ENCODE results near the gene TRIM39. TPM values are rescaled to one million over a fixed set of nuclear protein-coding genes. Genes with fewer than 3 reads are reported as not detected.
"Not testable (repeated sequence)": the region's sequence is repeated elsewhere in the genome, so short reads cannot be mapped to it uniquely, and the experiment has no call there.

TRIM39 gene
- total RNA-seq, 1 experiment from 2014 or later: 10.8 TPM

DNA sequence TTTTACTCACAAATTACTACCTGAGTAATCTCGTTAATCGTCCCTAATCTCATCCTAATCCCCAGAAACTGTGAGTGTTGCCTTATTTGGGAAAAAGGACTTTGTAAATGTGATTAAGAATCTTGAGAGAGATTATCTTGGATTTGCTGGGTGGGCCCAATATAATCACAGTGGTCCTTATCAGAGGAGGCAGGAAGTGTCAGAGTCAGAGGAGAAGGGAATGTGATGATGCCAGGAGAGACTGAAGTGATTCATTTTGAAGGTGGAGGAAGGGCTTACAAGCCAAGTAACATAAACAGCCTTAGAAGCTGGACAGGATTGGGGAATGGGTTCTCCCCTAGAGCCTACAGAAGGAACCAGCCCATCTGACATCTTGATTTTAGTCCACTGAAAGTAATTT lies 34.9 kb downstream of the TRIM39 start:
- no peak for DNase-seq (ENCODE audit: low read depth)

GRCh38 chr6:30363459-30363858 lies 36.7 kb downstream of the TRIM39 start:
- no peak for DNase-seq (ENCODE audit: low read depth)

- DNase-seq (ENCODE audit: low read depth): no peak
Observed at GRCh38 chr6:30364591-30364990, 37.9 kb downstream of the TRIM39 start.

- not testable (repeated sequence) for DNase-seq (ENCODE audit: low read depth)
Observed at GRCh38 chr6:30369280-30369679, 42.6 kb downstream of the TRIM39 start.

- peak; percentile 9 for DNase-seq (ENCODE audit: low read depth)
Observed at GRCh38 chr6:30378290-30378937, 51.7 kb downstream of the TRIM39 start.

DNA sequence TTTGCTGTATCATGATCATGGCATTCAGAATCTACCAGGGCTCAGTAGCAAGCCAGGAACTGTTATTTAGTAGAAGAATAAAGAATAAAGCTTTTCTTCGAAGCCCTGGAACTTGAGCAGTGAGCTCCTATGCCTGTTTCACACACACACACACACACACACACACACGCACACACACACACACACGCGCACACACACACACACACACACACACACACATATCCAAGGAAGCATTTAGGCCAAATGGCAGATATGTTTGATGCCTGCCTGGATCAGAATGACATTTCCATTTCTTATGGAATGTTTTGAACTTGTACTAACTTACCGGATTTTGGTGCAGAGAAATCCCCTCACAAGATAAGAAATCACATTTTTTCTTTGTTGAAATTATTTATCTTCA lies 53.7 kb downstream of the TRIM39 start:
- no peak for DNase-seq (ENCODE audit: low read depth)

- no peak for DNase-seq (ENCODE audit: low read depth)
Observed at GRCh38 chr6:30386166-30386565, 59.4 kb downstream of the TRIM39 start.

DNA sequence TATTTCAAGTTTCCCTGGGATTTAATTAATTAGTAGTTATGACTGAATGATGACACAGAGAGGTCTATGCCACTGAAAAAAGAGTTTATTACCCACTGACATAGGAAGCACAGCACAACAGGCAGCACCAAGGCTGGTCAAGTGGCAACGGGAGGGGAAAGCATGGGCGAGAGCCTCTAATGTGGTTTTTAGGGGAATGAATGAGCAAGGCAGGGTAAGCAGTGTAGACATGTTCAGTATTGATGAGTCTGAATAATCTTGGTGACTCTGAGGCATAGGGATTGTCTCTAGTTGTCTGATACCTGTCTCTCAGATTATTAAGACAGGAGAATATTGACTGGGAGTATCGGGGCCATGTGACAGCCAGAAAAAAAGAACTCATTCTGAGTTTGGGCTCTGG lies 64.5 kb downstream of the TRIM39 start:
- DNase-seq (ENCODE audit: low read depth): no peak

Other genes with a start within 250 kb of the TRIM39 start
- gene TRIM31, start 213.8 kb upstream of the TRIM39 start, total RNA-seq (2014; rRNA removed): not detected in 2 replicates
- gene TRIM40, start 190.8 kb upstream of the TRIM39 start, total RNA-seq (2014; rRNA removed): not detected in 2 replicates
- not detected in 2 replicates for gene TRIM10, start 165.7 kb upstream of the TRIM39 start, total RNA-seq (2014; rRNA removed)
- gene TRIM15, start 163.4 kb upstream of the TRIM39 start, total RNA-seq (2014; rRNA removed): not detected in 2 replicates
- 35.1 and 36.7 TPM in 2 replicates for gene TRIM26, start 113.5 kb upstream of the TRIM39 start, total RNA-seq (2014; rRNA removed)
- 45.2 and 53.9 TPM in 2 replicates for gene RPP21, start 18.2 kb downstream of the TRIM39 start, total RNA-seq (2014; rRNA removed)
- 133 and 149 TPM in 2 replicates for gene HLA-E, start 162.6 kb downstream of the TRIM39 start, total RNA-seq (2014; rRNA removed)
- gene GNL1, start 229.6 kb downstream of the TRIM39 start, total RNA-seq (2014; rRNA removed): 51.1 TPM in 2 replicates
- 9.6 and 13.7 TPM in 2 replicates for gene PRR3, start 230.4 kb downstream of the TRIM39 start, total RNA-seq (2014; rRNA removed)
- 46.6 and 69.5 TPM in 2 replicates for gene ABCF1, start 244.5 kb downstream of the TRIM39 start, total RNA-seq (2014; rRNA removed)